BE2C (cell line): ENCODE results near the gene MEGF10.
"Not testable (repeated sequence)": the region's sequence is repeated elsewhere in the genome, so short reads cannot be mapped to it uniquely, and the experiment has no call there.

Experiments used
- DNase-seq: peaks from one replicate; pipeline ENCODE4 v3.0.0-alpha.2; 2020
- H3K27me3 ChIP-seq: fragments of 250-450 bp; sonication (Bioruptor Pico); 2 replicates; pipeline ENCODE4 v1.5.1; 2020; ENCODE audit warnings: mild to moderate bottlenecking
- H3K36me3 ChIP-seq: fragments of 250-450 bp; sonication (Bioruptor Pico); 2 replicates; pipeline ENCODE4 v1.5.1; 2020; ENCODE audit warnings: mild to moderate bottlenecking
- H3K4me1 ChIP-seq: fragments of 250-450 bp; sonication (Bioruptor Pico); 2 replicates; pipeline ENCODE4 v1.5.1; 2020
- H3K4me3 ChIP-seq: 2 replicates; pipeline ENCODE4 v1.5.1; 2011; ENCODE audit warnings: low read depth, low read length
- H3K9me3 ChIP-seq: fragments of 250-450 bp; sonication (Bioruptor Pico); 2 replicates; pipeline ENCODE4 v1.5.1; 2020
- CTCF ChIP-seq: IDR thresholded peaks from 2 replicates; pipeline ENCODE4 v1.5.1; 2012; ENCODE audit warnings: mild to moderate bottlenecking, low read depth, low read length

The MEGF10 gene

GRCh38 chr5:127292030-127292735 is 1.6 kb downstream of the MEGF10 start:
- peaks cover 22% of the 10 kb centered on the region for H3K27me3 ChIP-seq
- H3K9me3 ChIP-seq: no peaks in the 10 kb centered on the region; the same call in 1 of the 2 replicates
- H3K36me3 ChIP-seq: no peaks in the 10 kb centered on the region
- H3K4me3 ChIP-seq: no peak overlapping the region
- no peak for DNase-seq
- TF ChIP-seq CTCF: no peak
- no peaks in the 10 kb centered on the region for H3K4me1 ChIP-seq

GRCh38 chr5:127293373-127293772 is 2.8 kb downstream of the MEGF10 start:
- Histone ChIP-seq H3K9me3 (no peaks in the 10 kb centered on the region; the same call in 1 of the 2 replicates), H3K4me3 (no peak overlapping the region)
- no peak for DNase-seq

GRCh38 chr5:127294829-127295228 is 4.2 kb downstream of the MEGF10 start:
- DNase-seq: no peak
- H3K9me3 ChIP-seq: no peaks in the 10 kb centered on the region
- no peak overlapping the region for H3K4me3 ChIP-seq
- H3K4me1 ChIP-seq: no peaks in the 10 kb centered on the region
- peaks cover 22% of the 10 kb centered on the region for H3K27me3 ChIP-seq
- H3K36me3 ChIP-seq: no peaks in the 10 kb centered on the region
- TF ChIP-seq CTCF: no peak

More at GRCh38 chr5:127293373-127293772, 2.8 kb downstream of the MEGF10 start:
- Histone ChIP-seq H3K36me3 (no peaks in the 10 kb centered on the region), H3K27me3 (peaks cover 22% of the 10 kb centered on the region), H3K4me1 (no peaks in the 10 kb centered on the region)
- TF ChIP-seq CTCF: no peak

GRCh38 chr5:127295454-127295853 is 4.9 kb downstream of the MEGF10 start:
- Histone ChIP-seq H3K4me1 (no peaks in the 10 kb centered on the region), H3K9me3 (no peaks in the 10 kb centered on the region), H3K36me3 (no peaks in the 10 kb centered on the region), H3K4me3 (no peak overlapping the region), H3K27me3 (peaks cover 16% of the 10 kb centered on the region)
- no peak for DNase-seq
- TF ChIP-seq CTCF: no peak

- H3K27me3 ChIP-seq: peaks cover 9% of the 10 kb centered on the region
- TF ChIP-seq CTCF: no peak
- no peaks in the 10 kb centered on the region for H3K4me1 ChIP-seq
- no peaks in the 10 kb centered on the region for H3K9me3 ChIP-seq
- no peak overlapping the region for H3K4me3 ChIP-seq
- no peak for DNase-seq
- H3K36me3 ChIP-seq: no peaks in the 10 kb centered on the region
These were observed 5.7 kb downstream of the MEGF10 start for GRCh38 chr5:127296321-127296720.

- H3K4me3 ChIP-seq, H3K4me1 ChIP-seq, H3K9me3 ChIP-seq, H3K27me3 ChIP-seq, DNase-seq, H3K36me3 ChIP-seq: not testable (repeated sequence)
These were observed 6.3 kb downstream of the MEGF10 start for GRCh38 chr5:127296894-127297293.
